ENCODE data around the gene KCNH5.

GRCh38 chr14:62745496-62745895, 299.8 kb downstream of the KCNH5 start:
- no peak for TF ChIP-seq CTCF (IDR thresholded peaks at IDR 0.05; ENCODE audit: low read depth, low read length, missing input control)
- no peak for TF ChIP-seq SP1 (IDR thresholded peaks at IDR 0.05)
- no peak for TF ChIP-seq FOXA1 (IDR thresholded peaks at IDR 0.05)
- no peak for TF ChIP-seq RAD21 (IDR thresholded peaks at IDR 0.05)
- TF ChIP-seq REST (IDR thresholded peaks at IDR 0.05): no peak
- no peak for TF ChIP-seq EGR1 (IDR thresholded peaks at IDR 0.05; ENCODE audit: low read depth in 2 of 2)
- no peak for TF ChIP-seq ZBTB33 (IDR thresholded peaks at IDR 0.05)

All from liver (tissue), 3 donors.